Measurements from ENCODE around the gene NEURL4. TPM values are rescaled to one million over a fixed set of nuclear protein-coding genes. Genes with fewer than 3 reads are reported as not detected.

The NEURL4 gene
- total RNA-seq, 3 donors from 2014 or later (not counting 1 experiment from before 2014, with no cell fraction given): 48.9 to 57.9 (median 51.4) TPM

GRCh38 chr17:7279448-7279847, 49.7 kb downstream of the NEURL4 start:
- no peaks in the 10 kb centered on the region for H3K9me3 ChIP-seq (ENCODE audit: control insufficient read depth, insufficient read depth, low read length)
- no peak for TF ChIP-seq CTCF (IDR thresholded peaks at IDR 0.05)
- peaks cover 22 to 31% of the 10 kb centered on the region in 2 donors for H3K4me1 Mint-ChIP-seq
- no peak overlapping the region for H3K4me3 Mint-ChIP-seq
- H3K4me1 ChIP-seq (ENCODE audit: control insufficient read depth, insufficient read depth, low read length): peaks cover 31% of the 10 kb centered on the region
- 96% methylated on average over 7 of the region's 8 CpGs for WGBS (ENCODE audit: insufficient coverage)
- DNase-seq: no peak
- H3K27me3 ChIP-seq (ENCODE audit: control insufficient read depth, insufficient read depth, low read length): peaks cover 29% of the 10 kb centered on the region
- peaks cover 18 to 21% of the 10 kb centered on the region in 2 donors for H3K27me3 Mint-ChIP-seq (ENCODE audit: low read depth in 2 of 2)
- intact Hi-C loops (cut with micrococcal nuclease): no loop called here
- H3K9me3 Mint-ChIP-seq: no peaks in the 10 kb centered on the region
- no peaks in the 10 kb centered on the region for H3K36me3 ChIP-seq (ENCODE audit: control insufficient read depth, insufficient read depth, low read length)
- no peak for ATAC-seq
- no peak overlapping the region for H3K27ac Mint-ChIP-seq
- no peak overlapping the region for H3K27ac ChIP-seq (ENCODE audit: low read length)
- H3K36me3 Mint-ChIP-seq: no peaks in the 10 kb centered on the region
- no peak overlapping the region for H3K4me3 ChIP-seq (ENCODE audit: low read length)

DNA sequence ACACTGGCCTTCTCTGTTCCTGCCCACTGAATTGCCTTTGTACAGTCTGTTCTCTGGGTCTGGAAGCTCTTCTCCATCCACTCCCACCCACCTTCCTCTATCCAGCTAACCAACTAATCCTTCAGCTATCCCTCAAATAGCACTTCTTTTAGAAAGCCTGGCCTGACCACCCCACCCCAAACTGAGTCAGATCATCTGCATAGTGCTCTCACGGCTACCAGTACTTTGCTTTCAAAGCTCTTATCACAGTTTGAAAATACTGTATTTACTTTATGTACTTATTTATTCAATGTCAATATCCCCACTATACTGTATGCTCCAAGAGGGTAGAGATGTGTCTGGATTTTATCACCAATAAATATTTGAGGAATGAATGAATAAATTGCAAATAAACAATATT, 62.4 kb downstream of the NEURL4 start:
- Histone ChIP-seq H3K9me3 (ENCODE audit: control insufficient read depth, insufficient read depth, low read length) (no peaks in the 10 kb centered on the region), H3K4me1 (ENCODE audit: control insufficient read depth, insufficient read depth, low read length) (peaks cover 20% of the 10 kb centered on the region), H3K27me3 (ENCODE audit: control insufficient read depth, insufficient read depth, low read length) (peaks cover 19% of the 10 kb centered on the region), H3K4me3 (ENCODE audit: low read length) (no peak overlapping the region), H3K36me3 (ENCODE audit: control insufficient read depth, insufficient read depth, low read length) (no peaks in the 10 kb centered on the region), H3K27ac (ENCODE audit: low read length) (no peak overlapping the region)
- Mint-ChIP-seq H3K36me3 (no peaks in the 10 kb centered on the region), H3K27me3 (ENCODE audit: low read depth in 2 of 2) (peaks cover 16 to 22% of the 10 kb centered on the region in 2 donors), H3K4me1 (peaks cover 17% of the 10 kb centered on the region in 2 donors), H3K4me3 (no peak overlapping the region), H3K27ac (no peak overlapping the region), H3K9me3 (no peaks in the 10 kb centered on the region)
- no peak for ATAC-seq
- peak in 1 of 2 donors; percentile 2 for DNase-seq
- TF ChIP-seq CTCF (IDR thresholded peaks at IDR 0.05): no peak
- intact Hi-C loops (cut with micrococcal nuclease): no loop called here
- WGBS (ENCODE audit: insufficient coverage): no CpG with 5 or more reads among the region's 1 CpG

Other genes with a start within 250 kb of the NEURL4 start
- 1 to 10 TPM in 2 of 3 donors, under 1 TPM in 1; 0.54 to 2.2 (median 1.8) TPM for gene CLEC10A, start 249.1 kb downstream of the NEURL4 start, total RNA-seq
- 1 to 10 TPM in 1 of 3 donors, under 1 TPM in 1, not detected in 1; 0.88 to 2.3 TPM for gene ASGR2, start 214.5 kb downstream of the NEURL4 start, total RNA-seq
- gene ASGR1, start 150.0 kb downstream of the NEURL4 start, total RNA-seq: 1 to 10 TPM in 1 of 3 donors, under 1 TPM in 1, not detected in 1; 0.35 to 1.4 TPM
- 10 to 100 TPM in 1 of 3 donors, 1 to 10 TPM in 2; 6.7 to 11.2 (median 8.6) TPM for gene DLG4, start 109.5 kb downstream of the NEURL4 start, total RNA-seq
- gene ACADVL, start 109.4 kb downstream of the NEURL4 start, total RNA-seq: 100 to 1,000 TPM; 439 to 637 (median 607) TPM
- 10 to 100 TPM; 46.5 to 66.6 (median 61.5) TPM for gene DVL2, start 94.8 kb downstream of the NEURL4 start, total RNA-seq
- gene PHF23, start 89.9 kb downstream of the NEURL4 start, total RNA-seq: 10 to 100 TPM; 19.3 to 32.3 (median 20.8) TPM
- gene GABARAP, start 86.9 kb downstream of the NEURL4 start, total RNA-seq: 100 to 1,000 TPM; 256 to 277 (median 276) TPM
- gene CTDNEP1, start 77.6 kb downstream of the NEURL4 start, total RNA-seq: 100 to 1,000 TPM; 127 to 139 (median 131) TPM
- 10 to 100 TPM; 30.1 to 38.5 (median 30.3) TPM for gene ELP5, start 77.1 kb downstream of the NEURL4 start, total RNA-seq
- 1 to 10 TPM in 2 of 3 donors, under 1 TPM in 1; 0.99 to 1.8 (median 1.7) TPM for gene CLDN7, start 66.9 kb downstream of the NEURL4 start, total RNA-seq
- gene SLC2A4, start 47.6 kb downstream of the NEURL4 start, total RNA-seq: not detected
- under 1 TPM in 1 of 3 donors, not detected in 2; 0.05 TPM for gene YBX2, start 34.7 kb downstream of the NEURL4 start, total RNA-seq
- gene EIF5A, start 21.7 kb downstream of the NEURL4 start, total RNA-seq: 100 to 1,000 TPM; 483 to 608 (median 492) TPM
- 100 to 1,000 TPM; 132 to 146 (median 133) TPM for gene GPS2, start 14.0 kb downstream of the NEURL4 start, total RNA-seq
- gene ACAP1, start 7.2 kb upstream of the NEURL4 start, total RNA-seq: 100 to 1,000 TPM; 526 to 590 (median 540) TPM
- gene KCTD11, start 22.8 kb upstream of the NEURL4 start, total RNA-seq: 1 to 10 TPM; 5.6 to 9.7 (median 8.3) TPM
- gene TMEM95, start 25.8 kb upstream of the NEURL4 start, total RNA-seq: not detected
- 1 to 10 TPM in 1 of 3 donors, under 1 TPM in 2; 0.18 to 1.7 (median 0.73) TPM for gene TNK1, start 51.8 kb upstream of the NEURL4 start, total RNA-seq
- gene PLSCR3, start 65.2 kb upstream of the NEURL4 start, total RNA-seq: 10 to 100 TPM; 38.2 to 57.8 (median 47.0) TPM
- 10 to 100 TPM; 31.8 to 35.9 (median 34.2) TPM for gene TMEM256, start 74.8 kb upstream of the NEURL4 start, total RNA-seq
- gene NLGN2, start 78.5 kb upstream of the NEURL4 start, total RNA-seq: 1 to 10 TPM; 2.8 to 3.4 (median 3.1) TPM
- not detected for gene SPEM1, start 91.0 kb upstream of the NEURL4 start, total RNA-seq
- not detected for gene SPEM2, start 96.3 kb upstream of the NEURL4 start, total RNA-seq
- not detected for gene SPEM3, start 99.5 kb upstream of the NEURL4 start, total RNA-seq
- 1 to 10 TPM; 5.1 to 8.6 (median 7.0) TPM for gene TMEM102, start 106.1 kb upstream of the NEURL4 start, total RNA-seq
- 1 to 10 TPM; 1.2 to 4.2 (median 1.9) TPM for gene FGF11, start 110.2 kb upstream of the NEURL4 start, total RNA-seq
- 10 to 100 TPM in 2 of 3 donors, 1 to 10 TPM in 1; 9.8 to 10.4 (median 10.2) TPM for gene CHRNB1, start 115.7 kb upstream of the NEURL4 start, total RNA-seq
- gene ZBTB4, start 150.3 kb upstream of the NEURL4 start, total RNA-seq: 10 to 100 TPM; 64.0 to 72.5 (median 68.4) TPM
- gene SLC35G6, start 152.1 kb upstream of the NEURL4 start, total RNA-seq: not detected
- 100 to 1,000 TPM; 515 to 879 (median 524) TPM for gene POLR2A, start 155.0 kb upstream of the NEURL4 start, total RNA-seq
- 10 to 100 TPM; 49.1 to 62.6 (median 60.3) TPM for gene TNFSF12, start 219.7 kb upstream of the NEURL4 start, total RNA-seq
- gene TNFSF13, start 229.4 kb upstream of the NEURL4 start, total RNA-seq: 10 to 100 TPM in 1 of 3 donors, 1 to 10 TPM in 2; 2.7 to 11.1 (median 2.7) TPM
- 10 to 100 TPM; 36.9 to 42.3 (median 39.1) TPM for gene SENP3, start 232.6 kb upstream of the NEURL4 start, total RNA-seq